GM12873 (cell line): ENCODE data around the gene NRG2.
A peak's percentile ranks its signal among the peaks of the same experiment; 100 is the strongest.

Source experiments
- CTCF ChIP-seq: IDR thresholded peaks from 2 replicates; pipeline ENCODE4 v1.5.1; 2012; ENCODE audit warnings: low read depth, mild to moderate bottlenecking, moderate library complexity, low read length, control low read depth; ENCODE audit not compliant: insufficient read depth; ENCODE audit errors: missing control alignments

The NRG2 gene

DNA sequence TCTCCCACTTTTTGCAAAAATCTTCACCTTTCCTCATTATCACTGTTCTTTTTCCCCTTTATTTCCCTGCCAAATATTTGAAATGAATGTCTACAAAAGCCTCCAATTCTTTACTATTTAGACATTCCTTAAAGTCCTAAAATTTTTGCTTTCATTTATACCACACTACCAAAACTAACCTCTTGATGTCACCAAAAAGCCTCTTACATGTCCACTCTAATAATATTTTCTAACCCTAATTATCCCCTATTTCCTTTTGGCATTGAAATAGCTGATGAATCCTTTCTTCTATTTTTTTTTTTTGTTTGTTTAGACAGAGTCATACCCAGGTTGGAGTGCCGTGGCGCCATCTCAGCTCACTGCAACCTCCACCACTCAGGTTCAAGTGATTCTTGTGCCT is 32.3 kb upstream of the NRG2 start:
- no peak for TF ChIP-seq CTCF

DNA sequence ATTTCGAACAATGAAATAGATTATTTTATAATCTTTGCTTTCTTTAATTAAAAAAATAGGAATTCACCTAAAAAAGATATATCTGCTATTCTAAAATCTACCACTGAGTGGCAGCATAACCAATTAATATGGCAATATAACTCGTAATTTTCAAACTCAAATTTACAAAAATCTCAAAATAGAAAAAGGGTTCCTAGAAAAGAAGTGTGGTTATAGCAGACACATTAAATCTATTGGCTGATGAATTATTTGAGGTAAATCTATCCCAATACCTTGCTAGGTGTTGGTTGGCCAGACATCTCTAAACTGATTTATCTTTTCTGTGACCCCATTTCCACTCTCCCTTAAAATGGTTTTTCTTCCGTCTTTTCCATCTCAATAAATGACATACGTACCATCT is 30.2 kb upstream of the NRG2 start:
- peak; percentile 16 for TF ChIP-seq CTCF

- no peak for TF ChIP-seq CTCF
Measured at GRCh38 chr5:140072812-140073211, 29.7 kb upstream of the NRG2 start.

GRCh38 chr5:140060816-140061215 is 17.7 kb upstream of the NRG2 start:
- no peak for TF ChIP-seq CTCF

- no peak for TF ChIP-seq CTCF
Measured at GRCh38 chr5:140058212-140058932, 15.3 kb upstream of the NRG2 start.

GRCh38 chr5:140056880-140057279 is 13.8 kb upstream of the NRG2 start:
- no peak for TF ChIP-seq CTCF

DNA sequence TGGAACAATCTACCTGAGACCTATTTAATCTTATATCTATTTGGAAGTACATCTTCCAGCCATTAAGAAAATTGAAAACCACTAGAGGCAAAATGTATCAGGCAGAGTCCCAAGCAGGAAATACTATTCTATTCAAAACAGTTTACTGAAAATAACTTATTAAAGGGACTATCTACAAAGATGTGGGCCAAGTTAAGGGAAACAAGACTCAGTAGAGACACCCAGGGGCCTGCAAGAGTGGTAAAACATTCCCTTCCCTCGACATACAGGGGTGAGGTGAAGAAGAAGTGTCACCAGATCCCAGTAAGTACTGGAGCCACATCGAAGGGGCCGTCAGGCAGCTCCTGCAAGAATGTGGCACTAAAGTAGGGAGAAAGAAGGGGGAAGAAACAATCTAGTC is 12.1 kb upstream of the NRG2 start:
- no peak for TF ChIP-seq CTCF
